Right atrium auricular region (tissue), 2 donors: ENCODE data around the gene LMCD1. TPM values are rescaled to one million over a fixed set of nuclear protein-coding genes. Genes with fewer than 3 reads are reported as not detected.

Experiments
- DNase-seq: peaks from one replicate; pipeline ENCODE4 v3.0.0-alpha.2; 2019; ENCODE audit warnings: low spot score
- H3K27ac ChIP-seq, 2 donors: fragments of 200-600 bp; sonication (generic); 1 replicate in 1 of 2; 2 replicates in 1 of 2; pipeline ENCODE4 v1.5.1; 2016 to 2019
- H3K27me3 ChIP-seq, 2 donors: fragments of 200-600 bp; sonication (generic); one replicate each; pipeline versions ENCODE4 v1.5.1 to v1.6.0; 2017 to 2019
- H3K36me3 ChIP-seq: fragments of 200-600 bp; sonication (generic); one replicate; pipeline ENCODE4 v1.5.1; 2016
- H3K4me1 ChIP-seq, 2 donors: fragments of 200-600 bp; sonication (generic); one replicate each; pipeline versions ENCODE4 v1.5.1 to v1.6.0; 2017 to 2019
- H3K4me3 ChIP-seq, 2 donors: fragments of 200-600 bp; sonication (generic); 1 replicate in 1 of 2; 2 replicates in 1 of 2; pipeline ENCODE4 v1.5.1; 2017 to 2019; ENCODE audit warnings: mild to moderate bottlenecking in 1 of 2, moderate library complexity in 1 of 2
- H3K9me3 ChIP-seq, 2 donors: fragments of 200-600 bp; sonication (generic); one replicate each; pipeline ENCODE4 v1.5.1; 2019
- total RNA-seq, 2 donors: library from RNA; depleted of rRNA; stranded (reverse); fragments of >200 nt; gene quantifications; one replicate each; pipeline ENCODE4 v1.1.0, GENCODE V29; 2016
- TF ChIP-seq, protein P1 (sequence below), 2 donors: fragments of 200-600 bp; sonication (generic); IDR thresholded peaks; one replicate each; pipeline ENCODE4 v1.5.1; 2019; ENCODE audit warnings: antibody characterized with exemption in 2 of 2

The LMCD1 gene
- total RNA-seq: 10 to 100 TPM; 73.5 to 79.0 TPM

GRCh38 chr3:8501371-8502131, at the start of gene LMCD1:
Gene LMCD1 (plus strand): TSS chr3:8501823. CDS start chr3:8501939, 116 bp downstream.
- TF ChIP-seq, protein P1, sequence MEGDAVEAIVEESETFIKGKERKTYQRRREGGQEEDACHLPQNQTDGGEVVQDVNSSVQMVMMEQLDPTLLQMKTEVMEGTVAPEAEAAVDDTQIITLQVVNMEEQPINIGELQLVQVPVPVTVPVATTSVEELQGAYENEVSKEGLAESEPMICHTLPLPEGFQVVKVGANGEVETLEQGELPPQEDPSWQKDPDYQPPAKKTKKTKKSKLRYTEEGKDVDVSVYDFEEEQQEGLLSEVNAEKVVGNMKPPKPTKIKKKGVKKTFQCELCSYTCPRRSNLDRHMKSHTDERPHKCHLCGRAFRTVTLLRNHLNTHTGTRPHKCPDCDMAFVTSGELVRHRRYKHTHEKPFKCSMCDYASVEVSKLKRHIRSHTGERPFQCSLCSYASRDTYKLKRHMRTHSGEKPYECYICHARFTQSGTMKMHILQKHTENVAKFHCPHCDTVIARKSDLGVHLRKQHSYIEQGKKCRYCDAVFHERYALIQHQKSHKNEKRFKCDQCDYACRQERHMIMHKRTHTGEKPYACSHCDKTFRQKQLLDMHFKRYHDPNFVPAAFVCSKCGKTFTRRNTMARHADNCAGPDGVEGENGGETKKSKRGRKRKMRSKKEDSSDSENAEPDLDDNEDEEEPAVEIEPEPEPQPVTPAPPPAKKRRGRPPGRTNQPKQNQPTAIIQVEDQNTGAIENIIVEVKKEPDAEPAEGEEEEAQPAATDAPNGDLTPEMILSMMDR (IDR thresholded peaks at IDR 0.05): no peak
- Histone ChIP-seq H3K27me3 (no peaks in the 10 kb centered on the region), H3K27ac (peak within 1 kb of the TSS; percentile 83 to 92), H3K4me1 (peaks cover 0 to 67% of the 10 kb centered on the region in 2 donors), H3K9me3 (no peaks in the 10 kb centered on the region), H3K4me3 (peak within 1 kb of the TSS; percentile 46 to 51), H3K36me3 (no peaks in the 10 kb centered on the region)
- DNase-seq: peak; percentile 97

DNA sequence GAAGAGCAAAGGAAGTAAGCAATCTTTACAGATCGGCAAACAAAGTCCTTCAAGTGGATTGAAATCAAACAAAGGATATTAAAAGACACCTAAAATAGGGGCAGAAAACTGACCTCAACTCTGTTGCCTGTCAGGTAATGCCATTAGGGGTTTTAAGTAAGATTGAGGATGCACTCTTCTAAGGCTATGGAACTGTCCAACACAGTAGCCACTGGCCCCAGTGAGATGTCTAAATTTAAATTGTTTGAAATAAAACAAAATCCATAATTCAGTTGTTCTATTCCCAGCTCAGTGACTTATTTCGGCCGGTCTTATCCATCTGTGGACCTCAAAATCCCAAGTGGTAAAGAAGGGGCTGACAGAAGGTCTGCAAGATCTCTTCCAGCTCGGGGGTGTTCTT, 49.5 kb upstream of the LMCD1 start:
- Histone ChIP-seq H3K9me3 (no peaks in the 10 kb centered on the region), H3K27me3 (no peaks in the 10 kb centered on the region), H3K27ac (no peak overlapping the region), H3K4me1 (peaks cover 0 to 9% of the 10 kb centered on the region in 2 donors), H3K4me3 (no peak overlapping the region), H3K36me3 (no peaks in the 10 kb centered on the region)
- TF ChIP-seq, protein P1 (IDR thresholded peaks at IDR 0.05): no peak
- no peak for DNase-seq

DNA sequence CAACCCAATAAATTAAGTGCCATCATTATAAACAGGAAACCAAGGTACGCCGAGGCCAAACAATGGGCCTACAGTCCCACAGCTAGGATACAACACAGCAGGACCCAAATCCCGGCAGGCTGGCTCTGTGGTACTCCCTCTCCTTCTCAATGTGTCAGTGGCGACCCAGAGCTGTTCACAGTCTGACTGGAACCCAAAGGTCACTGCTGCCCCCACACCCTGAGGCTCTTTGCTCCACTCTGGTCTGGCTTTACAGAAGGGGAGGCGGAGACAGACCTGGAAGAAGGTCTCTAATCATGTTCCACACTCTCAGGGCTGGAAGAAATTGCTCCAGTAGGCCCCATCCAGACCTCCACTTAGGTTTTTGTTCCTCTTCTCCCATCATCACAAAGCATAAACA, 48.5 kb upstream of the LMCD1 start:
- no peaks in the 10 kb centered on the region for H3K36me3 ChIP-seq
- H3K27ac ChIP-seq: no peak overlapping the region
- TF ChIP-seq, protein P1 (IDR thresholded peaks at IDR 0.05): no peak
- peaks cover 0 to 9% of the 10 kb centered on the region in 2 donors for H3K4me1 ChIP-seq
- no peaks in the 10 kb centered on the region for H3K9me3 ChIP-seq
- no peak overlapping the region for H3K4me3 ChIP-seq
- no peak for DNase-seq
- H3K27me3 ChIP-seq: no peaks in the 10 kb centered on the region

DNA sequence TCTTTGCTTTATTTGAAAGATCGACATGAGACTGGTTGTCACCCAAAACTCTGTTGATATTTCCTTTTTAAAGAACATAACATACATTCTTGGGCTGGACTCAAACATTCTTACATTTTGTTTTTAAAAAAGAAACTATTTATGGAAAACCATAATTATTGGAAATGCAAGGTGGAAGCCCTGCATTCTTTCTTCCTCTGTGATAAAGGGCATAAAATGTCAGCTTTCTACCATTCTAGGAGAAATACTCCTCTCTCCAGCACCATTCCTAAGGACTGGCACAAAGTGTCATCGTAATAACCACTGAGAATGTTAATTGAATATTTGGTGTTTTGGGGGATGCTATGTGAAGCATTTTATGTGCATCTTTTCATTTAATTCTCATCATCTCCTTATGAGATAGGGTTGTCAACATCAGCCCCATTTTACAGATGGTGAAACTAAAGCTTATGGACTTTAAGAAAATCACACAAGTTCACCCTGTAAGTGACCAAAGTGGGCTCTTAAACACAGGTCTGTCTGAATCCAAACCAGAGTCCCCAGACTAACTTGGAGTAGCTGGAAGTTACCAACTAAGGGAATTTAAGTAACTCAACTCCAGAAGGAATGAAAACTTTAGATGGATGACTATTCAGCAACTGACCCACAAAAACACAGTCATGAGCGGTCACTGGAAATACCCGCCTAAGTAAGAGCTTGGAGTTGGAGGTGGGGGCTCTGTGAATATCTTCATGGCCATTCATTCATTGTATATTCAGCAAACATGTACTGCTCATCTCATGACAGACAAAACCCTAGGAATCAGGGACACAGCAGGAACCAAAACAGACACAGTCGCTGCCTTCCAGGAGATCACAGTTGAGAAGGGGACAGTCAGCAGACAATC, 45.9 kb upstream of the LMCD1 start:
- H3K27ac ChIP-seq: no peak overlapping the region
- TF ChIP-seq, protein P1 (IDR thresholded peaks at IDR 0.05): no peak
- DNase-seq: no peak
- peaks cover 0 to 11% of the 10 kb centered on the region in 2 donors for H3K4me1 ChIP-seq
- no peak overlapping the region for H3K4me3 ChIP-seq
- H3K27me3 ChIP-seq: no peaks in the 10 kb centered on the region
- H3K9me3 ChIP-seq: no peaks in the 10 kb centered on the region
- H3K36me3 ChIP-seq: no peaks in the 10 kb centered on the region

DNA sequence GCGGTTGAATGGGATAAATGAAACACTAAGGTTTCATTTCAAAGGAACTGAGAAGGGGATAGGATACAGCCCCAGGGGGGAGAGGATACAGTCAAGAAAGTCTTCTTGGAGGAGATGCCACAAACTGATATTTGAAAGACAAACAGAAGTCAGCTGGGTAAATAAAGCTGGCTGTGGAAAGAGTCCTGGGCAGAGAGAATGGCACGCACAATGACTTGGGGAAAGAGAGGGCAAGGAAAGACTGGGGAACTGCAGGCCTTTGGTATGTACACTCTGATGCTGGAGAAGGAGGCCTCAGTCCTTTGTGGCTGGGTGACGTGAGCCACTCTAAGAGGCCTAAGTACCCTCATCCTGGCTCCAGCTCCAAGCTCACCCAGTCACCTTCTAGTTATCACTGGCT, 45.2 kb upstream of the LMCD1 start:
- Histone ChIP-seq H3K4me3 (no peak overlapping the region), H3K36me3 (no peaks in the 10 kb centered on the region), H3K9me3 (no peaks in the 10 kb centered on the region), H3K4me1 (peaks cover 0 to 12% of the 10 kb centered on the region in 2 donors), H3K27ac (no peak overlapping the region), H3K27me3 (no peaks in the 10 kb centered on the region)
- TF ChIP-seq, protein P1 (IDR thresholded peaks at IDR 0.05): no peak
- no peak for DNase-seq
